ENCODE measurements around the gene RAB11A. TPM values are rescaled to one million over a fixed set of nuclear protein-coding genes. Genes with fewer than 3 reads are reported as not detected.

The RAB11A gene
- 295 and 307 TPM in 2 replicates for total RNA-seq

DNA sequence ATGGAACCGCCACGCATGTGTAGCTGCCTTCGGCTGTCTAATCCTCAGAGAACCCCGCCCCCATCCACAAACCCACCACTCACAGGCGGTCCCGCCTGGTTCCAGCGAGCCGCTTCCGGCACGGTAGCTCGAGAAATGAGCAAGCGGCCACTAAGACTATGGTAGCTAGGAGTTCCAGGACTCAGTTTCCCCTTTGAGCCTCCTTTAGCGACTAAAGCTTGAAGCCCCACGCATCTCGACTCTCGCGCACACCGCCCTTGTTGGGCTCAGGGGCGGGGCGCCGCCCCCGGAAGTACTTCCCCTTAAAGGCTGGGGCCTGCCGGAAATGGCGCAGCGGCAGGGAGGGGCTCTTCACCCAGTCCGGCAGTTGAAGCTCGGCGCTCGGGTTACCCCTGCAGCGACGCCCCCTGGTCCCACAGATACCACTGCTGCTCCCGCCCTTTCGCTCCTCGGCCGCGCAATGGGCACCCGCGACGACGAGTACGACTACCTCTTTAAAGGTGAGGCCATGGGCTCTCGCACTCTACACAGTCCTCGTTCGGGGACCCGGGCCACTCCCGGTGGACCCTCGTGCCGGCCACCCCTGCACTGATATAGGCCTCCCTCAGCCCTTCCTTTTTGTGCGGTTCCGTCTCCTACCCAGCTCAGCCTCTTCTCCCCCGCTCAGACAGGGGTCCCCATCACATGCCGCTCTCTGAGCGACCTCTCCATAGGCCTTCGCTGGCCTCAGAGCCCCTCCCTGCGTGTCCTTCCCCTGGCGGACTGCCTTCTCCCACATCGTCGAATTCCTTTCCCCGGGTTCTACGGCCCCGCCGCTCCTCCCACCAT lies at the start of gene RAB11A:
RAB11A (plus strand) TSS at position 366 of the 828 bp plus-strand sequence; CDS start at position 461, 95 bp downstream.
- TF ChIP-seq, protein P1, sequence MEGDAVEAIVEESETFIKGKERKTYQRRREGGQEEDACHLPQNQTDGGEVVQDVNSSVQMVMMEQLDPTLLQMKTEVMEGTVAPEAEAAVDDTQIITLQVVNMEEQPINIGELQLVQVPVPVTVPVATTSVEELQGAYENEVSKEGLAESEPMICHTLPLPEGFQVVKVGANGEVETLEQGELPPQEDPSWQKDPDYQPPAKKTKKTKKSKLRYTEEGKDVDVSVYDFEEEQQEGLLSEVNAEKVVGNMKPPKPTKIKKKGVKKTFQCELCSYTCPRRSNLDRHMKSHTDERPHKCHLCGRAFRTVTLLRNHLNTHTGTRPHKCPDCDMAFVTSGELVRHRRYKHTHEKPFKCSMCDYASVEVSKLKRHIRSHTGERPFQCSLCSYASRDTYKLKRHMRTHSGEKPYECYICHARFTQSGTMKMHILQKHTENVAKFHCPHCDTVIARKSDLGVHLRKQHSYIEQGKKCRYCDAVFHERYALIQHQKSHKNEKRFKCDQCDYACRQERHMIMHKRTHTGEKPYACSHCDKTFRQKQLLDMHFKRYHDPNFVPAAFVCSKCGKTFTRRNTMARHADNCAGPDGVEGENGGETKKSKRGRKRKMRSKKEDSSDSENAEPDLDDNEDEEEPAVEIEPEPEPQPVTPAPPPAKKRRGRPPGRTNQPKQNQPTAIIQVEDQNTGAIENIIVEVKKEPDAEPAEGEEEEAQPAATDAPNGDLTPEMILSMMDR (IDR thresholded peaks at IDR 0.05; ENCODE audit: insufficient read depth, low read length, poor library complexity, severe bottlenecking): peak; percentile 45
- Histone ChIP-seq H3K27me3 (ENCODE audit: control insufficient read depth, insufficient read depth, low read length) (no peaks in the 10 kb centered on the region), H3K4me3 (ENCODE audit: low read depth, low read length) (peak within 1 kb of the TSS; percentile 99), H3K36me3 (ENCODE audit: control insufficient read depth, insufficient read depth, low read length) (no peaks in the 10 kb centered on the region)
- DNase-seq (ENCODE audit: low read depth): peak; percentile 89

DNA sequence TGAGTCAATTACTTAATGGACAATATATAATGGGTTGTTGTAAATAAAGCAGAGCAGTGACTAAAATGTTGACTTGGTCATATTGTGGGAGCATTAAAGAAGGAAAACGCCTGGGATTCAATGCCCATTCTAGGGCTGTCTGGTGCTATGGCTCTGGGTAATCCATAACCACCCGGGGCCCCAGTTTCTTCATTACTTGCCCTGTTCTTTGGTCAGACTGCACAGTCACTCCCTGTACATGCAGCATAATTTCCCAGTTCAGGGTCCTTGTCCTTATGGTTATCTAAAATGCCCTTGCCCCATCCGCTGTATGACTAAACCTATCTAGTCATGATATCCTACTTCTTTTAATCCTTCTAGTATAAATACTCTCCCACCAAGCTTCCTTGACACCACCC lies 49.7 kb upstream of the RAB11A start:
- DNase-seq (ENCODE audit: low read depth): no peak
- TF ChIP-seq, protein P1 (IDR thresholded peaks at IDR 0.05; ENCODE audit: insufficient read depth, low read length, poor library complexity, severe bottlenecking): no peak
- no peaks in the 10 kb centered on the region for H3K27me3 ChIP-seq (ENCODE audit: control insufficient read depth, insufficient read depth, low read length)
- no peak overlapping the region for H3K4me3 ChIP-seq (ENCODE audit: low read depth, low read length)
- H3K36me3 ChIP-seq (ENCODE audit: control insufficient read depth, insufficient read depth, low read length): no peaks in the 10 kb centered on the region

DNA sequence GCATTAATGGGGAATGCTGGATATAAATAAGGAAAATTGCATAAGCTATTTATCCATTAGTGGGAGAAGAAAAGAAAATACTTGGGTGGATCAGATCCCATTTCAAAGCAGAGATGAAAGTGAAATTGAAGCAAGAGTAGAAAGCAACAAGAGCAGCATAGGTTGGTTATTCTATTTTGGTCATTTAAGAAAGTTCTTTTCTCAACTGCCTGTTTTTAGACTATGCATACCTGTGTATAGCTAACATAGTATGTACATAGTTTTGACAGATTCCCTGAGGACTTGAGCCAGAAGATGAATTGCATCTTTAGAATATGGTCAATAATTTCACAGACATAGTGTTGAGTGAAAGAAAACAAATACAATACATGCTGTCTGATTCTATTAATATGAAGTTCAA lies 48.2 kb upstream of the RAB11A start:
- Histone ChIP-seq H3K27me3 (ENCODE audit: control insufficient read depth, insufficient read depth, low read length) (no peaks in the 10 kb centered on the region), H3K4me3 (ENCODE audit: low read depth, low read length) (no peak overlapping the region), H3K36me3 (ENCODE audit: control insufficient read depth, insufficient read depth, low read length) (no peaks in the 10 kb centered on the region)
- TF ChIP-seq, protein P1 (IDR thresholded peaks at IDR 0.05; ENCODE audit: insufficient read depth, low read length, poor library complexity, severe bottlenecking): no peak
- DNase-seq (ENCODE audit: low read depth): no peak

DNA sequence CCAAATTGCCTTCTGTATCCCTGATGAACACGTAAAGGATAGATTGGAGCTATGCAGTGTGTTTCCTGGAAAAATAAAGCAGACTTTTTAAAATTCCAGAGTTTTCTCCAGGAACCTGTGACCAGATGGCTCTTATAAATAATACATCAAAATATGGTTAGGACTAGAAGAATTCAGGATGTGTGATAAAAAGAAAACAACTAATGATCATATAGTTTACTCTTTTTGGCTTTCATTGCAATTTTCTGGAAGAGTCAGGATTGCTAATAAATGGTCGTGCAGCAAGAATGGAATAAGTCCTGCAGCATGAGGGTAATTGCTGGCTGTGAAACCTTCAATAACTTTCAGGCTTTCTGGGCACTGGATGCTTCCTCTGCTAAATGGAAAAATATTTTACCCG lies 47.0 kb upstream of the RAB11A start:
- no peaks in the 10 kb centered on the region for H3K36me3 ChIP-seq (ENCODE audit: control insufficient read depth, insufficient read depth, low read length)
- TF ChIP-seq, protein P1 (IDR thresholded peaks at IDR 0.05; ENCODE audit: insufficient read depth, low read length, poor library complexity, severe bottlenecking): no peak
- H3K27me3 ChIP-seq (ENCODE audit: control insufficient read depth, insufficient read depth, low read length): no peaks in the 10 kb centered on the region
- DNase-seq (ENCODE audit: low read depth): no peak
- H3K4me3 ChIP-seq (ENCODE audit: low read depth, low read length): no peak overlapping the region

DNA sequence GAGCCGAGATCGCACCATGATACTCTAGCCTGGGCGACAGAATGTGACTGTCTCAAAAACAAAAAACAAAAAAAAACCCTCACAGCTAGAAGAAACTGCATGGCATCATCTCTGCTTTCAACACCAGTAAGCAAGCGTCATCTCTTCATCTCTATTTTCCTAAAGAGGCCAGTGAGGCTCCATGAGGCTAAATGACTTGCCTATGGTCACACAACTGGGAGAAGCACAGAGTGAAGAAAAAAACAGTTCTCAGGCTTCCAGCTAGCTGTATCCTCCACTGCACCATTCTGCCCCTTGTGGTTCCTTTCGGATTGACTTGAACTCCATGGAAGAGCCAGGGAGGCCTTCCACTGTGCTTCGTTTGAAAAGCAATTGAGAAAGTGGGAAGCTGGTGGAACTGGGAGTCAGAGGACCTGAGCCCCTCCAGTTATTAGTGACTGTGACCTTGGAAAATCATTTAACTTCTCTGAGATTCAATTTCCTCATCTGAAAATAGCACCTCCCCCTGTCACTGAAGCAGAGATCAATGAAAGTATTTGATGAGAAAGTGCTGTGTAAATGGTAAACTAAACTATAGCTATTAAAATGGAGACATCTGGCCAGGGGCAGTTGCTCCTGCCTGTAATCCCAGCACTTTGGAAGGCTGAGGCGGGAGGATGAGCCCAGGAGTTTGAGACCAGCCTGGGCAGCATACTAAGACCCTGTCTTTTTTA lies 45.1 kb upstream of the RAB11A start:
- H3K36me3 ChIP-seq (ENCODE audit: control insufficient read depth, insufficient read depth, low read length): no peaks in the 10 kb centered on the region
- no peak for DNase-seq (ENCODE audit: low read depth)
- no peak overlapping the region for H3K4me3 ChIP-seq (ENCODE audit: low read depth, low read length)
- no peaks in the 10 kb centered on the region for H3K27me3 ChIP-seq (ENCODE audit: control insufficient read depth, insufficient read depth, low read length)
- TF ChIP-seq, protein P1 (IDR thresholded peaks at IDR 0.05; ENCODE audit: insufficient read depth, low read length, poor library complexity, severe bottlenecking): peak; percentile 72
